ENCODE data around the gene ZKSCAN5.

ZKSCAN5 gene

GRCh38 chr7:99504603-99505323, at the start of gene ZKSCAN5:
Gene ZKSCAN5, plus strand, starts transcription at chr7:99504662. Its CDS starts 1,383 bp downstream, at chr7:99506045.
- Histone ChIP-seq H3K36me3 (ENCODE audit: insufficient read depth, low read length) (no peaks in the 10 kb centered on the region), H3F3A (ENCODE audit: low read depth) (no peaks in the 10 kb centered on the region), H3K9me3 (ENCODE audit: insufficient read depth, low read depth, low read length) (no peaks in the 10 kb centered on the region), H4K20me1 (ENCODE audit: insufficient read depth, low read length, poor library complexity, severe bottlenecking) (peaks cover 13% of the 10 kb centered on the region), H3K4me2 (ENCODE audit: low read depth, low read length, poor library complexity, severe bottlenecking) (peak within 1 kb of the TSS; percentile 94), H3K27me3 (ENCODE audit: insufficient read depth, low read length, poor library complexity, severe bottlenecking) (no peaks in the 10 kb centered on the region), H3K9me2 (replicated peaks; ENCODE audit: low read depth, low read length) (no peaks in the 10 kb centered on the region), H2AFZ (ENCODE audit: low read length) (peak within 1 kb of the TSS; percentile 85), H3K4me3 (ENCODE audit: low read length, poor library complexity, severe bottlenecking) (peak within 1 kb of the TSS; percentile 84), H3K4me1 (ENCODE audit: insufficient read depth, low read length, poor library complexity, severe bottlenecking) (peaks cover 17% of the 10 kb centered on the region), H3K79me2 (ENCODE audit: insufficient read depth, low read length) (peaks cover 52% of the 10 kb centered on the region), H3K9ac (ENCODE audit: low read depth, low read length, poor library complexity, severe bottlenecking) (peak within 1 kb of the TSS; percentile 87)
- TF ChIP-seq EZH2phosphoT487 (IDR thresholded peaks at IDR 0.05; ENCODE audit: borderline replicate concordance) (no peak), CTCF (conservative IDR thresholded peaks at IDR 0.05; ENCODE audit: low read length) (no peak)

GRCh38 chr7:99455874-99456273, 48.6 kb upstream of the ZKSCAN5 start:
- no peak overlapping the region for H2AFZ ChIP-seq (ENCODE audit: low read length)
- peaks cover 75% of the 10 kb centered on the region for H3K36me3 ChIP-seq (ENCODE audit: insufficient read depth, low read length)
- TF ChIP-seq CTCF (conservative IDR thresholded peaks at IDR 0.05; ENCODE audit: low read length) (no peak), EZH2phosphoT487 (IDR thresholded peaks at IDR 0.05; ENCODE audit: borderline replicate concordance) (no peak)
- peaks cover 36% of the 10 kb centered on the region for H4K20me1 ChIP-seq (ENCODE audit: insufficient read depth, low read length, poor library complexity, severe bottlenecking)
- peaks cover under 1% of the 10 kb centered on the region for H3K4me1 ChIP-seq (ENCODE audit: insufficient read depth, low read length, poor library complexity, severe bottlenecking)
- H3K9me3 ChIP-seq (ENCODE audit: insufficient read depth, low read depth, low read length), result no peaks in the 10 kb centered on the region
- peaks cover 36% of the 10 kb centered on the region for H3K79me2 ChIP-seq (ENCODE audit: insufficient read depth, low read length)
- H3K4me3 ChIP-seq (ENCODE audit: low read length, poor library complexity, severe bottlenecking), result no peak overlapping the region
- no peaks in the 10 kb centered on the region for H3K27me3 ChIP-seq (ENCODE audit: insufficient read depth, low read length, poor library complexity, severe bottlenecking)
- no peaks in the 10 kb centered on the region for H3K9me2 ChIP-seq (replicated peaks; ENCODE audit: low read depth, low read length)
- H3F3A ChIP-seq (ENCODE audit: low read depth), result no peaks in the 10 kb centered on the region
- no peak overlapping the region for H3K9ac ChIP-seq (ENCODE audit: low read depth, low read length, poor library complexity, severe bottlenecking)
- H3K4me2 ChIP-seq (ENCODE audit: low read depth, low read length, poor library complexity, severe bottlenecking), result no peak overlapping the region

- H3K79me2 ChIP-seq (ENCODE audit: insufficient read depth, low read length), result peaks cover 40% of the 10 kb centered on the region
- H3K36me3 ChIP-seq (ENCODE audit: insufficient read depth, low read length), result peaks cover 72% of the 10 kb centered on the region
These were observed 48.2 kb upstream of the ZKSCAN5 start for GRCh38 chr7:99456288-99456687.

More at GRCh38 chr7:99456288-99456687, 48.2 kb upstream of the ZKSCAN5 start:
- Histone ChIP-seq H3K4me1 (ENCODE audit: insufficient read depth, low read length, poor library complexity, severe bottlenecking) (peaks cover 5% of the 10 kb centered on the region), H2AFZ (ENCODE audit: low read length) (no peak overlapping the region), H3K27me3 (ENCODE audit: insufficient read depth, low read length, poor library complexity, severe bottlenecking) (no peaks in the 10 kb centered on the region), H3F3A (ENCODE audit: low read depth) (no peaks in the 10 kb centered on the region), H3K4me3 (ENCODE audit: low read length, poor library complexity, severe bottlenecking) (no peak overlapping the region), H4K20me1 (ENCODE audit: insufficient read depth, low read length, poor library complexity, severe bottlenecking) (peaks cover 40% of the 10 kb centered on the region), H3K4me2 (ENCODE audit: low read depth, low read length, poor library complexity, severe bottlenecking) (no peak overlapping the region), H3K9me3 (ENCODE audit: insufficient read depth, low read depth, low read length) (no peaks in the 10 kb centered on the region), H3K9ac (ENCODE audit: low read depth, low read length, poor library complexity, severe bottlenecking) (no peak overlapping the region), H3K9me2 (replicated peaks; ENCODE audit: low read depth, low read length) (no peaks in the 10 kb centered on the region)
- TF ChIP-seq CTCF (conservative IDR thresholded peaks at IDR 0.05; ENCODE audit: low read length) (no peak), EZH2phosphoT487 (IDR thresholded peaks at IDR 0.05; ENCODE audit: borderline replicate concordance) (no peak)
